Measurements from ENCODE around the gene DNAH17.

DNAH17 gene

DNA sequence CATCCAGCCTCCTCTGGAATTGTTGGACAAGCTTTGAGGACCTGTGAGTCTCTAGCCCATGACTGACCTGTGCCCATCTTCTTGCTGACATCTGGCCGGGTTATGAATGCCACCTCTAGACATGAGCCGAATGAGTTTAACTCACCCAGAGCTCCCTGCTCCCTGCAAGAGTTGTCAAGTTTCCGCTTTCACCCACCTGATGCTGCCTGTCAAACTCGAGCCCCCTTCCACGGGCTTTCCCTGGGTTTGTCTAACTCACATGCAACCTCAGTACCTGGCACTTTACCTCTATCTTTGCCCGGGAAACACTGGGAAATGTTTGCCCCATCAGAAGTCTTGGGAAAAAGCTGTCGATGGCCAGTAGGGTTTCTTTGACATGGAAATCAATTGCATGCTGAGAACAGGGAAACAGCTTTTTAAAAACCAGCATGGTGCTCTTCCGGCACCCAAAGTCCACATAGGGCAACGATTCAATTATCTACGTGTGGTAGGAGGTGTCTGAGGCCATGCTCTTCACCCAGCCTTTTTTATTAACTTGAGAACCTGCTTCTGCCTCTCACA is 33.8 kb upstream of the DNAH17 start:
- H3K4me2 ChIP-seq (ENCODE audit: low read length), result no peak overlapping the region
- H3K79me2 ChIP-seq, result no peaks in the 10 kb centered on the region
- no peaks in the 10 kb centered on the region for H3K9me3 ChIP-seq (ENCODE audit: control insufficient read depth, low read length)
- H3K36me3 ChIP-seq (ENCODE audit: control insufficient read depth, insufficient read depth, low read length), result no peaks in the 10 kb centered on the region
- TF ChIP-seq CTCF (IDR thresholded peaks at IDR 0.05), result no peak
- H3K27me3 ChIP-seq (ENCODE audit: control insufficient read depth, insufficient read depth, low read length), result no peaks in the 10 kb centered on the region
- no peak overlapping the region for H3K27ac ChIP-seq
- H3K4me3 ChIP-seq (ENCODE audit: low read depth, low read length), result no peak overlapping the region
- no peak overlapping the region for H3K9ac ChIP-seq
- no peaks in the 10 kb centered on the region for H3K4me1 ChIP-seq
- H2AFZ ChIP-seq, result no peak overlapping the region

DNA sequence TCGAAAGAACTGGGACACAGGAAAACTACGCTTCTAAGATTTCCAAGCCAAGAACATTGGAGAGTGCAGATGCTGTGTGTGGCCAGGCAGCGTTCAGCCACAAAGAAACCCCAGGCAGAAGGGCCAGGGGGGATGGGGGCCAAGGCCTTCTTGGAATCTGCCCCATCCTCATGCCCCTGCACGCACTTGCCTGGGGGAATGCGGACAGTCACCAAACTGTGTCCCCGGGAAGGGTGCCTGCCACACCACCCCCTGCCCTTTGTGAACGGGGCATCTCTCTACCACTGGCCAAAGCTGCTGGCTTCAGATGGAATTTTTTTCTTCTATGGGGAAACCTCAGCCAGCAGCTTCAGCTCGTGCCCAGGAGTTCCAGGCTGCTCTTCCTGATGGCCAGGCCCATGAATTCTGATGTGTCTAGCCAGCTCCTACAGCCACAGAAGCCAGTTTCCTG is 32.0 kb upstream of the DNAH17 start:
- H3K79me2 ChIP-seq, result no peaks in the 10 kb centered on the region
- no peak overlapping the region for H3K4me3 ChIP-seq (ENCODE audit: low read depth, low read length)
- H3K4me1 ChIP-seq, result no peaks in the 10 kb centered on the region
- TF ChIP-seq CTCF (IDR thresholded peaks at IDR 0.05), result no peak
- no peak overlapping the region for H2AFZ ChIP-seq
- H3K27me3 ChIP-seq (ENCODE audit: control insufficient read depth, insufficient read depth, low read length), result no peaks in the 10 kb centered on the region
- no peaks in the 10 kb centered on the region for H3K9me3 ChIP-seq (ENCODE audit: control insufficient read depth, low read length)
- H3K36me3 ChIP-seq (ENCODE audit: control insufficient read depth, insufficient read depth, low read length), result no peaks in the 10 kb centered on the region
- no peak overlapping the region for H3K4me2 ChIP-seq (ENCODE audit: low read length)
- no peak overlapping the region for H3K27ac ChIP-seq
- no peak overlapping the region for H3K9ac ChIP-seq

- Histone ChIP-seq H2AFZ (no peak overlapping the region), H3K27me3 (ENCODE audit: control insufficient read depth, insufficient read depth, low read length) (no peaks in the 10 kb centered on the region), H3K9me3 (ENCODE audit: control insufficient read depth, low read length) (no peaks in the 10 kb centered on the region), H3K4me2 (ENCODE audit: low read length) (no peak overlapping the region), H3K27ac (no peak overlapping the region), H3K79me2 (no peaks in the 10 kb centered on the region), H3K36me3 (ENCODE audit: control insufficient read depth, insufficient read depth, low read length) (no peaks in the 10 kb centered on the region), H3K9ac (no peak overlapping the region), H3K4me3 (ENCODE audit: low read depth, low read length) (no peak overlapping the region), H3K4me1 (no peaks in the 10 kb centered on the region)
- no peak for TF ChIP-seq CTCF (IDR thresholded peaks at IDR 0.05)
Observed at GRCh38 chr17:78608804-78609186, 31.6 kb upstream of the DNAH17 start.

DNA sequence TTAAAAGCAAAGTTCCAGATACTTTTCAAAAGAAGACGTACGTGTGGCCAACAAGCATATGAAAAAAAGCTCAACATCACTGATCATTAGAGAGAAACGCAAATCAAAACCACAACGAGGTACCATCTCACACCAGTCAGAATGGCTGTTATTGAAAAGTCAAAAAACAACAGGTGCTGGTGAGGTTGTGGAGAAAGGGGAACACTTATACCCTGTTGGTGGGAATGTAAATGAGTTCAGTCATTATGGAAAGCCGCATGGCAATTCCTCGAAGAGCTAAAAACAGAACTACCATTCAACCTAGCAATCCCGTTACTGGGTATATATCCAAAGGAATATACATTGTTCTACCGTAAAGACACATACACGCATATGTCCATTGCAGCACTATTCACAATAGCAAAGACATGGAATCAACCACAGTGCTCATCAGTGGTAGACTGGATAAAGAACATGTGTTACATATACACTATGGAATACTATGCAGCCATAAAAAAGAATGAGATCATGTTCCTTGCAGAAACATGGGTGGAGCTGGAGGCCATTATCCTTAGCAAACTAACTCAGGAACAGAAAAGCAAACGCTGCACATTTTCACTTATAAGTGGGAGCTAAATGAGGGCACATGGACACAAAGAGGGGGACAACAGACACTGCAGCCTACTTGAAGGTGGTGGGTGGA is 31.1 kb upstream of the DNAH17 start:
- no peaks in the 10 kb centered on the region for H3K27me3 ChIP-seq (ENCODE audit: control insufficient read depth, insufficient read depth, low read length)
- no peaks in the 10 kb centered on the region for H3K79me2 ChIP-seq
- no peak overlapping the region for H3K4me2 ChIP-seq (ENCODE audit: low read length)
- no peaks in the 10 kb centered on the region for H3K9me3 ChIP-seq (ENCODE audit: control insufficient read depth, low read length)
- TF ChIP-seq CTCF (IDR thresholded peaks at IDR 0.05), result no peak
- no peak overlapping the region for H3K27ac ChIP-seq
- no peak overlapping the region for H2AFZ ChIP-seq
- H3K36me3 ChIP-seq (ENCODE audit: control insufficient read depth, insufficient read depth, low read length), result no peaks in the 10 kb centered on the region
- H3K4me3 ChIP-seq (ENCODE audit: low read depth, low read length), result no peak overlapping the region
- H3K9ac ChIP-seq, result no peak overlapping the region
- H3K4me1 ChIP-seq, result no peaks in the 10 kb centered on the region

GRCh38 chr17:78607038-78607437 is 29.8 kb upstream of the DNAH17 start:
- H2AFZ ChIP-seq, result no peak overlapping the region
- H3K36me3 ChIP-seq (ENCODE audit: control insufficient read depth, insufficient read depth, low read length), result no peaks in the 10 kb centered on the region
- H3K4me3 ChIP-seq (ENCODE audit: low read depth, low read length), result no peak overlapping the region
- H3K27ac ChIP-seq, result no peak overlapping the region
- no peaks in the 10 kb centered on the region for H3K27me3 ChIP-seq (ENCODE audit: control insufficient read depth, insufficient read depth, low read length)
- TF ChIP-seq CTCF (IDR thresholded peaks at IDR 0.05), result no peak
- no peaks in the 10 kb centered on the region for H3K9me3 ChIP-seq (ENCODE audit: control insufficient read depth, low read length)
- H3K4me1 ChIP-seq, result no peaks in the 10 kb centered on the region
- H3K9ac ChIP-seq, result no peak overlapping the region
- H3K4me2 ChIP-seq (ENCODE audit: low read length), result no peak overlapping the region
- H3K79me2 ChIP-seq, result no peaks in the 10 kb centered on the region
